GM12864 (cell line): ENCODE results near the gene RNGTT.

Source experiments
- DNase-seq: peaks from one replicate; pipeline ENCODE4 v3.0.0-alpha.2; 2011; ENCODE audit warnings: low read depth
- H3K4me3 ChIP-seq: 2 replicates; pipeline ENCODE4 v1.5.1; 2011; ENCODE audit warnings: mild to moderate bottlenecking, low read depth, low read length, control low read depth
- CTCF ChIP-seq: IDR thresholded peaks from 2 replicates; pipeline ENCODE4 v1.5.1; 2011; ENCODE audit warnings: low read depth, mild to moderate bottlenecking, moderate library complexity, low read length, control low read depth, inconsistent platforms; ENCODE audit errors: missing control alignments

Gene RNGTT

DNA sequence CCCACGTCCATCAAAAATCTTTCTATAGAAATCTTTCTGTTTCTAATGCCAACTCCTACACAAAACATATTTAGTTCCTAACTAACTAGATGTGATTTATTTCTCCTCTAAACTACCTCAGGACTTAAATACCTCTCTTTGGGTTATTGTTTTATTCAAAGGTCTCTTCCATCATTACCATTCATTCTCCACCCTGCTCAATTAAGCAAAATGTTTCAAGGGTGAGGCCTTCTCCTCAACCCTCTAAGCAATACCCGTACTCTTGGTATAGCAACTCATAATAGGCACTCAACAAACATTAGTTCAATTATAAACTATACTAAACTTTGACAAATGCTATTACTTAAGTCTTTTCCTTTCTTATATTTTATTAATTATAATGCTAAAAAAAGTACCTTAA lies 111.4 kb downstream of the RNGTT start:
- TF ChIP-seq CTCF, result no peak
- no peak overlapping the region for H3K4me3 ChIP-seq
- no peak for DNase-seq

GRCh38 chr6:88848870-88849269 lies 114.5 kb downstream of the RNGTT start:
- no peak overlapping the region for H3K4me3 ChIP-seq
- DNase-seq, result no peak
- TF ChIP-seq CTCF, result no peak

DNA sequence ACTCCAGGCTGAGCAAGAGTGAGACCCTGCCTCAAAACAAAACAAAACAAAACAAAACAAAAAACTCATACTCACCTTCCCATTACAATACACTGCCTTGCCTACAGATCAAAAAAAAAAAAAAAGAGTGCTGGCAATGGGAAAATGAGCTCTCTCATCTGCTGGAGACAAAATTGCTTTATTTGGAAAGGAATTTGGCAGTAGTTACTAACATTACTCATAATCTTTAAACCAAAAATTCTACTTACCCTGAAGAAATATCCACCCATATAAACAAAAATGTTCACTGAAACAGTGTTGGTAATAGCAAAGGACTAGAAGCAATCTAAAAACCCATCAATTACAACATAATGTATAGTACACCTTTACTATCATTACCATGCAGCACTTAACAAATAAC lies 120.4 kb downstream of the RNGTT start:
- H3K4me3 ChIP-seq, result no peak overlapping the region
- no peak for DNase-seq
- TF ChIP-seq CTCF, result no peak

GRCh38 chr6:88842320-88842719 lies 121.1 kb downstream of the RNGTT start:
- DNase-seq, result no peak
- TF ChIP-seq CTCF, result no peak
- no peak overlapping the region for H3K4me3 ChIP-seq

DNA sequence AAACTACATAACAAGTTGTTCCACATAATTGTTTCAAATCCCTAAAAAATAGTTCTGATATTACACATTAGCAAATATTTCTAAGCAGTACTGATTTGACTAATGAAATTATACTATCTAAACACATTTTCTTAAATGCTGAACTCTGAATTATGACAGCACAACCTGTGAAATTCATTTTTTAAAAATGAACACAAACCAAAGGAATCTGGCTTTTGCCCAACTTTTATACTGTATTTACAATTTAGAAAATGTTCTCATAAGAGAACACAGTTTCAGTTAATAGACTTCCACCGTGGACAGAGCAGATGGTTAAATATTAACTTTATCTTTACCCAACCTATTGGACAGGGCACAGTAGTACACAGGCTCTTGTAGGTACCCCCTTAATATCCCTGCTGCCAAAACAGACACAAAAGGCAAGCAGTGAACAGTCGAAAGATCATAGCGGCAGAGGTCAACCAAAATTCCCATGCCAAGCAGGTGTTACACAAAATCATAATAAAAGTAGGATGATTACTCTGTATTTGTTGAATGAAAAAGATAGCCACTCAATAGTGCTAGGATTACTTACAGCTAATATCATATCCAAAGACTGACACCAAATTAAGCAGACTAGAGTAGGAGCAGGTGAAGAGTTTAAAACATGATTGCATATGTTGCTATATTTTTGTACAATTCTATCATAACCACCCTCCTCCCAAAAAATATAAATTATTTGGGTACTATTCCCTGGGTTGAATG lies 122.5 kb downstream of the RNGTT start:
- TF ChIP-seq CTCF, result no peak
- DNase-seq, result no peak
- H3K4me3 ChIP-seq, result no peak overlapping the region

GRCh38 chr6:88840289-88840688 lies 123.1 kb downstream of the RNGTT start:
- TF ChIP-seq CTCF, result no peak
- no peak overlapping the region for H3K4me3 ChIP-seq
- no peak for DNase-seq

GRCh38 chr6:88839280-88839679 lies 124.1 kb downstream of the RNGTT start:
- H3K4me3 ChIP-seq, result no peak overlapping the region
- no peak for DNase-seq
- TF ChIP-seq CTCF, result no peak
